ENCODE measurements around the gene TSC22D4. TPM values are rescaled to one million over a fixed set of nuclear protein-coding genes. Genes with fewer than 3 reads are reported as not detected.

The TSC22D4 gene
- total RNA-seq, 2 experiments from 2014 or later, result 38.5 to 75.4 TPM

GRCh38 chr7:100483090-100483721 lies 4.2 kb upstream of the TSC22D4 start:
- no peaks in the 10 kb centered on the region for H4K20me1 ChIP-seq (ENCODE audit: insufficient read depth, low read length)
- H3K9me2 ChIP-seq (ENCODE audit: insufficient read depth, low read length), result no peaks in the 10 kb centered on the region
- intact Hi-C loops (cut with micrococcal nuclease; ENCODE audit: unreplicated experiment), result loop anchor here (2.0 kb wide), 1 partner anchor 14 kb away; no protein-coding TSS in a partner anchor
- no TSS peak for BruUV-seq (replicated peaks)
- ChIA-PET POLR2A (no interaction called here), CTCF (ENCODE audit: unreplicated experiment) (no interaction called here)
- no peaks in the 10 kb centered on the region for H3K36me3 ChIP-seq (ENCODE audit: insufficient read depth, low read length)
- H3K4me3 ChIP-seq (ENCODE audit: low read depth, low read length, poor library complexity, severe bottlenecking), result peak overlapping the region; percentile 70
- no peak for TF ChIP-seq EZH2phosphoT487 (IDR thresholded peaks at IDR 0.05; ENCODE audit: borderline replicate concordance, low read depth, low read length)
- TF ChIP-seq, protein P1, sequence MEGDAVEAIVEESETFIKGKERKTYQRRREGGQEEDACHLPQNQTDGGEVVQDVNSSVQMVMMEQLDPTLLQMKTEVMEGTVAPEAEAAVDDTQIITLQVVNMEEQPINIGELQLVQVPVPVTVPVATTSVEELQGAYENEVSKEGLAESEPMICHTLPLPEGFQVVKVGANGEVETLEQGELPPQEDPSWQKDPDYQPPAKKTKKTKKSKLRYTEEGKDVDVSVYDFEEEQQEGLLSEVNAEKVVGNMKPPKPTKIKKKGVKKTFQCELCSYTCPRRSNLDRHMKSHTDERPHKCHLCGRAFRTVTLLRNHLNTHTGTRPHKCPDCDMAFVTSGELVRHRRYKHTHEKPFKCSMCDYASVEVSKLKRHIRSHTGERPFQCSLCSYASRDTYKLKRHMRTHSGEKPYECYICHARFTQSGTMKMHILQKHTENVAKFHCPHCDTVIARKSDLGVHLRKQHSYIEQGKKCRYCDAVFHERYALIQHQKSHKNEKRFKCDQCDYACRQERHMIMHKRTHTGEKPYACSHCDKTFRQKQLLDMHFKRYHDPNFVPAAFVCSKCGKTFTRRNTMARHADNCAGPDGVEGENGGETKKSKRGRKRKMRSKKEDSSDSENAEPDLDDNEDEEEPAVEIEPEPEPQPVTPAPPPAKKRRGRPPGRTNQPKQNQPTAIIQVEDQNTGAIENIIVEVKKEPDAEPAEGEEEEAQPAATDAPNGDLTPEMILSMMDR (conservative IDR thresholded peaks at IDR 0.05; ENCODE audit: low read length), result peak; percentile 90
- H3K79me2 ChIP-seq (ENCODE audit: insufficient read depth, low read depth, low read length), result peaks cover 7% of the 10 kb centered on the region; the same call in 1 of the 2 replicates
- H3K4me1 ChIP-seq (ENCODE audit: insufficient read depth, low read length, poor library complexity, severe bottlenecking), result peaks cover 18% of the 10 kb centered on the region
- H3K4me2 ChIP-seq (ENCODE audit: low read length), result peak overlapping the region; percentile 99
- no peak overlapping the region for H3K27ac ChIP-seq (ENCODE audit: low read depth, low read length, poor library complexity, severe bottlenecking)
- peak overlapping the region; percentile 41 for H2AFZ ChIP-seq (ENCODE audit: low read length)
- DNase-seq (ENCODE audit: low spot score), result peak; percentile 83
- no peaks in the 10 kb centered on the region for H3K9me3 ChIP-seq (ENCODE audit: low read length)

GRCh38 chr7:100482728-100483089 lies 3.7 kb upstream of the TSC22D4 start:
- Histone ChIP-seq H3K4me3 (ENCODE audit: low read depth, low read length, poor library complexity, severe bottlenecking) (peak overlapping the region; percentile 70), H3K4me2 (ENCODE audit: low read length) (peak overlapping the region; percentile 99), H4K20me1 (ENCODE audit: insufficient read depth, low read length) (no peaks in the 10 kb centered on the region), H3K27ac (ENCODE audit: low read depth, low read length, poor library complexity, severe bottlenecking) (no peak overlapping the region), H3K36me3 (ENCODE audit: insufficient read depth, low read length) (no peaks in the 10 kb centered on the region), H2AFZ (ENCODE audit: low read length) (peak overlapping the region; percentile 41; the same call in 1 of the 2 replicates), H3K9me2 (ENCODE audit: insufficient read depth, low read length) (no peaks in the 10 kb centered on the region), H3K79me2 (ENCODE audit: insufficient read depth, low read depth, low read length) (peaks cover 12% of the 10 kb centered on the region), H3K4me1 (ENCODE audit: insufficient read depth, low read length, poor library complexity, severe bottlenecking) (peaks cover 18% of the 10 kb centered on the region), H3K9me3 (ENCODE audit: low read length) (no peaks in the 10 kb centered on the region)
- TF ChIP-seq, protein P1 (conservative IDR thresholded peaks at IDR 0.05; ENCODE audit: low read length), result no peak
- no peak for TF ChIP-seq EZH2phosphoT487 (IDR thresholded peaks at IDR 0.05; ENCODE audit: borderline replicate concordance, low read depth, low read length)
- no peak for DNase-seq (ENCODE audit: low spot score)
- CTCF ChIA-PET (ENCODE audit: unreplicated experiment), result no interaction called here
- intact Hi-C loops (cut with micrococcal nuclease; ENCODE audit: unreplicated experiment), result loop anchor here (2.0 kb wide), 1 partner anchor 14 kb away; no protein-coding TSS in a partner anchor
- POLR2A ChIA-PET, result interaction anchor here (0.7 kb wide), 1 partner anchor 213 kb away, joined by 4 read pairs; no protein-coding TSS in a partner anchor
- BruUV-seq (replicated peaks), result no TSS peak

- peaks cover 24% of the 10 kb centered on the region for H3K79me2 ChIP-seq (ENCODE audit: insufficient read depth, low read depth, low read length)
- H2AFZ ChIP-seq (ENCODE audit: low read length), result no peak overlapping the region
- intact Hi-C loops (cut with micrococcal nuclease; ENCODE audit: unreplicated experiment), result no loop called here
- no peak overlapping the region for H3K27ac ChIP-seq (ENCODE audit: low read depth, low read length, poor library complexity, severe bottlenecking)
- DNase-seq (ENCODE audit: low spot score), result no peak
- ChIA-PET CTCF (ENCODE audit: unreplicated experiment) (no interaction called here), POLR2A (interaction anchor here (0.8 kb wide), 1 partner anchor 11 kb away, joined by 3 read pairs; no protein-coding TSS in a partner anchor)
- no peaks in the 10 kb centered on the region for H3K9me3 ChIP-seq (ENCODE audit: low read length)
- peaks cover 11% of the 10 kb centered on the region for H3K36me3 ChIP-seq (ENCODE audit: insufficient read depth, low read length)
- BruUV-seq (replicated peaks), result no TSS peak
- H3K9me2 ChIP-seq (ENCODE audit: insufficient read depth, low read length), result no peaks in the 10 kb centered on the region
- TF ChIP-seq, protein P1 (conservative IDR thresholded peaks at IDR 0.05; ENCODE audit: low read length), result no peak
- TF ChIP-seq EZH2phosphoT487 (IDR thresholded peaks at IDR 0.05; ENCODE audit: borderline replicate concordance, low read depth, low read length), result no peak
- no peak overlapping the region for H3K4me2 ChIP-seq (ENCODE audit: low read length)
- H3K4me3 ChIP-seq (ENCODE audit: low read depth, low read length, poor library complexity, severe bottlenecking), result no peak overlapping the region
- H3K4me1 ChIP-seq (ENCODE audit: insufficient read depth, low read length, poor library complexity, severe bottlenecking), result peaks cover 26% of the 10 kb centered on the region
- H4K20me1 ChIP-seq (ENCODE audit: insufficient read depth, low read length), result peaks cover 4% of the 10 kb centered on the region; the same call in 1 of the 2 replicates
Observed at GRCh38 chr7:100481466-100481865, 2.5 kb upstream of the TSC22D4 start.

Measured in OCI-LY7 (cell line).